SK-MEL-5 (cell line): ENCODE measurements around the gene PTPN4. TPM values are rescaled to one million over a fixed set of nuclear protein-coding genes. Genes with fewer than 3 reads are reported as not detected.
A peak's percentile ranks its signal among the peaks of the same experiment; 100 is the strongest.

Experiments used
- DNase-seq: peaks from one replicate; pipeline ENCODE4 v3.0.0-alpha.2; 2016; ENCODE audit warnings: low read depth, low spot score
- in situ Hi-C: cut with HindIII; loops from 2 replicates; pipeline ENCODE4 v1.10.0; 2016; ENCODE audit warnings: low sequenced_read_pairs, high pct_unique_total_duplicates, low pct_unique_long_range_greater_than_20kb
- total RNA-seq: library from RNA; depleted of rRNA; stranded (reverse); fragments of >200 nt; shearing (Covaris generic); gene quantifications from 2 replicates; pipeline ENCODE4 v1.2.3, GENCODE V29; 2014

Gene PTPN4
- total RNA-seq, 1 experiment from 2014 or later = 15.7 TPM

DNA sequence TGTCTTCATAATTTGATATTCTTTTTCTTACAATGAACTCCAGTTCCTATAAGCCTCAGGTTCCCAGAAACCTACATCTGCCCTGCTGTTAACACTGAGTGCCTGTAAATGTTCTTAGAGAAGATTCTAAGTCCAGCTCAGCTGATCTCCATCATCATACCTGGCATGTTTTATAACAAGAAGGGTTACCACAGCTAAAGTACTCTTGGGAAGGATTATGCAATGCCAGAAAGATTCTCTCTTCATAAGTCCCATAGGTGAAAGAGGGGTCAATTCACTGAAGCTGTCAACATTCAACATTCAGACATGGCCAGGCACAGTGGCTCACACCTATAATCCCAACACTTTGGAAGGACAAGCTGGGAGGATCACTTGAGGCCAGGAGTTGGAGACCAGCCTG is 31.3 kb upstream of the PTPN4 start:
- in situ Hi-C loops = no loop called here
- DNase-seq = no peak

- DNase-seq = no peak
- in situ Hi-C loops = no loop called here
Measured at GRCh38 chr2:119730671-119731177, 29.0 kb upstream of the PTPN4 start.

- no peak for DNase-seq
- in situ Hi-C loops = no loop called here
Measured at GRCh38 chr2:119731983-119732382, 27.7 kb upstream of the PTPN4 start.

- in situ Hi-C loops = no loop called here
- DNase-seq = no peak
Measured at GRCh38 chr2:119732601-119733164, 27.0 kb upstream of the PTPN4 start.

DNA sequence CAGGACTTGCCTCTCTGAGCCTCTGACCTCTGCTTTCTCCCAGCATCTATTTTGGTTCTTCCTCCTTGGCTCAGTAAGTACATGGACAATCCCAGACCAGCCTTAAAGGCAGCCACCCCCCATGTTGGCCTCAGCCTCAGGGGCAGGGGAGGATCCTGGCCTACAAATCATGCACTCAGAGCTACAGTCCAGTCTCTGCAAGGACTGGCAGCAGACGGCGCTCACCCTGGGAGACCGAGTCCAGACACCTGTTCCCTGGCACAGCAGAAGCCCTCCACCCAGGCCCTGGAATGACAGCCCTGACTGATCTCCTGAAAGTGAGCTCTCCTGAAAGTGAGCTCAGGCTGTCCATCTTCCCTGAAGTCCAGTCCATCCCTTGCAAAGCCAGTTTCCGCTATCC is 25.7 kb upstream of the PTPN4 start:
- in situ Hi-C loops = no loop called here
- no peak for DNase-seq

DNA sequence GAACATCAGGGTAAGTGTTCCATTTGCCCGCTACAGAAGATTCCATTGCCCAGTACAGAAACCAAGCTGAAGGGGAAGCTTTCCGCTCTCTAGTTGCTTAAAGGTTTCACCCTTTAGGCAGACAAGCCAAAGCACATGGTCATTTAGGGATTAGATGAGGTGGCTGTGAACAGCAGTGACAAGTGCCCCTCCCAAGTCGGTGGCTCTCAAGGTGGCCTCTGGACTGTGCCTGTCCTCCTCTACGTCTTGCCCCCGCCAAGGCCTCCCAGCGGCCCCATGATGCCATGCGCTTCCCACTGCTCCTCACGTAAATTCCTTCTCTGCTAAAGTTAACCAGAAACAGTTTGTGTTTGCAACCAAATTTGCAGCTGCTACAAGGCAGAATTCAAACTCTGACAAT is 24.2 kb upstream of the PTPN4 start:
- DNase-seq = no peak
- in situ Hi-C loops = no loop called here

DNA sequence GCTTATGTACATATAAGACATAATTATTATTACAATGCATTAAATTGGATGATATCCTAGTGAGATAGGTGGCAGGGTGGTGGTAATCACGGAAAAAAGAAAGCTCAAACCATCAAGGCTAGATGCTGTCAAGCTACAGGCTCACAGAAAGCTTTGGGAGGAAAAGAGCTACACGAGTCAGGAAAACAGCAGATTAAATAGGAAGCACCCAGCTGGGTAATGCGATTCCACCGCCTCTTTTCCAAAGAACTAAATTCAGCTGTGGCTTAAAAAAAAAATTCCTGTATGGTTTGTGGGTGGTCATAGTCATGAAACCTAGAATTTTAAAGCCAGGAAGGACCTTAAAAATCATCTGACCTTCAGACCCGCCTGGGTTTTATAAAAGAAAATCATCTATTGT is 23.7 kb upstream of the PTPN4 start:
- in situ Hi-C loops = no loop called here
- DNase-seq = no peak

DNA sequence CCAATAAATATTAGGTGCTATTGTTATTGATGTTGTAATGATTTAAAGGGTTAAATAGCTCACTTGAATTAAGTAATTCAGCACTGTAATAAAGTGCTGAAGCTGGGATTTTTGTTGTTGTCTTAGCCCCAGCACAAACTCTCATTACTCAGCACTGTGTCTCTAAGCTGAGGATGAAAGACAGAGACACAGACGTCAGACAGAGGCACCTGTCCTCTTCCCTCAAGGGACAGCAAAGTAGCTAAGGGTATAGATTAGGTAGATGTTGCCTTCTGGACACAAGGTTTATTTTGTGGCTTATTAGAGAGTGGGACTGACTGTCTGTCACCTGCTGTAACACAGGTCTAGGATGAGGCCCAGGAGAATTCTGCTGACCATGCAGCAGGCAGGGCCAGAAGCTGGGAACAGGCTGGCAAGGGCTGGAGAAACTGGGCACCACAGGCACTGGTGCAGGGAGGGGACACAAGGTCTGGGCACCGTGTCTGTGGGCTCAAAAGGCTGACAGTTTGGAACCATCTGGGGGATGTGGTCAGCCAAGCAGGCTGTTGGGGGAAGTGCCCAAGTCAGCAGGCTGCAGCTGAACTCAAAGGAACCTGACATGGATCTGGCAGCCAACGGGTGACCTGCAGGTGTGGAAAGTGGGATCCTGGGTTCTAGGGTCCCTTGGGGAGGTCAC is 20.0 kb upstream of the PTPN4 start:
- DNase-seq = no peak
- in situ Hi-C loops = no loop called here

DNA sequence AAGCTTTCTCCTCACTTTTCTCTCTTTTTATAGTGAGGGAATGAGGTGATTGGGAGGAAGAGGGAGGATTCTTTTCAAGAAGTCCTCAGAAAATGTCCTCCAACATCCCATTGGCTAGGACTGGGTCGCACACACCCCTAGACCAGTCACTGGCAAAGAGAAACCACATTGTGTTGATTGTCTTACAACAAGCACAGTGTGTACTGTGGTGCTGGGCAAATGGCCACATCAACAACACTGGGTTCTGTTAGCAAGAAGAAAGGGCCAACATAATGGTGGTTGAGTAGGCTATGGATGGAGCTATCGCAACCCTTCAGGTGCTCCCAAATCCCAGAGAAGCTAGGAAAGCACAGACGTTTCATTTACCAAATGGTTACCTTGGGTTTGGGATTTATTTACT is 18.7 kb upstream of the PTPN4 start:
- in situ Hi-C loops = no loop called here
- DNase-seq = no peak

GRCh38 chr2:119741868-119742267 is 17.9 kb upstream of the PTPN4 start:
- in situ Hi-C loops = no loop called here
- DNase-seq = no peak

GRCh38 chr2:119744335-119744939 is 15.3 kb upstream of the PTPN4 start:
- in situ Hi-C loops = no loop called here
- no peak for DNase-seq

GRCh38 chr2:119745566-119745965 is 14.2 kb upstream of the PTPN4 start:
- in situ Hi-C loops = no loop called here
- no peak for DNase-seq

DNA sequence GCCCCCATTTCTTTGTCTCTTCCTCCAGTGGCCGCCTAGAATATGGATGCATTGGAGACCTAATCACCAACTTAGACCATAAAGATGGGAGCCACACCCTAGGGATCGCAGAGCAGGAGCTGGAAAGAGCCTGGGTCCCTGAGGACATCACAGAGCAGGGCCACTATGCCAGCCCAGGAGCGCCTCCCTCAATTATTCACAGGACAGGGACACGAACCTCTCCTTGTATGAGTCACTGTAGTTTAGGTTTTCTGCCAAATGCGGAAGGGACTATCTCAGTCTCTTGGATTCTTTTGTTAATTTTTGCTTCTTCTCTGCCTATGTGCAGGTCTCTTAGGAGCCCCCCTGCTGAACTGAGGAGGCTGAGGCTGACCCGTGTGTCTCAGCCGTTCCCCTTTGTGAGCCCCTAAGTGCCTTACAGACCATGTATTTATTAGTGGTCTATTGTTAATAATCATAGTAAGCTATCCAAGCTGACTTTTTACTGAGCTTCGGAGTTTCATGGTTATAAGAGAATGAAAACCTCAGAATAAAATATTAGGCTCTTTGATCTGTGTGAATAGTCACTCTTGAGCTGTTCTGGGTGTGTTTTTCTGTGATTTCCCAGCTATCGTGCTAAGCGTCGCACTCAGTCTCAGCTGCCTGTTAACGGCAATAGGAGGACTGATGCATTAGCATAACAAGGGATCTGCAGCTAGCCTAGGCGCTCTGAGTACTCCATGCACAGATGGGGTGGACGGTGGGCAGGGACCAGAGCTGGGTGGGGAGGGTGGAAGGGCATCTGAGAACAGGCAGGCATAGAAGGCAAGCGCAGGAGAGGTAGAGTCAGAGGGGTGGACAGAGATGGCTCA is 12.7 kb upstream of the PTPN4 start:
- DNase-seq = no peak
- in situ Hi-C loops = no loop called here

DNA sequence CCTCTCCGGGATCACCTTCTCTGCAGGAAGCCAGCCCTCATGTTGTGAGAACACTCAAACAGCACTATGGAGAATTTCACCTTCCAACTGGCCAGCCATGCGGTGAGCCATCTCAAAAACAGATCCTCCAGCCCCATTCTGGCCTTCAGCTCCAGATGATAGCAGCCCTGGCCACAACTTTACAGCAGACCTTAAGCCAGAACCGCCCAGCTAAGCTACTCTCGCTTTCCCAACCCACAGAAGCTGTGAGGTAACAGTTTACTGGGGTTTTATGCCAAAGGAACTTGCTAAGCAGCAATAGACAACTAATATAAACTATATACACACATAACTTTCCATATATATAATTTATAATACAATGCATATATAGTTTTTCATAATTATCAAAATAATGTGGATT is 11.6 kb upstream of the PTPN4 start:
- DNase-seq = no peak
- in situ Hi-C loops = no loop called here

- DNase-seq = no peak
- in situ Hi-C loops = no loop called here
Measured at GRCh38 chr2:119749477-119750012, 10.2 kb upstream of the PTPN4 start.

DNA sequence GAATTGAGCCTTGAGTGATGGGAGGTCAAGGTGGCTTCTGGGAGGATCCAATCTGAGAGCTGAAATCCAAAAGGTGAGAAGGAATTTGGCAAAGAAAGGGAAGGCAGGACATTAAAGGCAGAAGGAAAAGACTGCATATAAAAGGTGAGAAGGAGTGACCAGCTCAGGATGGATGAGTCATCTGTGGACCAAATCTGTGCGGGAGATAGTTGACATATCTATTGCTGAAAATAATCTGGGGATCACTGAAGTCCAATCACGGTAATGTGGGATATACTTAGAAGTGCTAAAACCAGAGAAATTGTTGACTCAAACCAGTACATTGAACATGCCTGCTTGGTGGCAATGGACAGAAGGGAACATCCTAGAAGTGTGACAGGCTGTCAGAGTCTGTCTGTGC is 8.0 kb upstream of the PTPN4 start:
- DNase-seq = no peak
- in situ Hi-C loops = no loop called here

DNA sequence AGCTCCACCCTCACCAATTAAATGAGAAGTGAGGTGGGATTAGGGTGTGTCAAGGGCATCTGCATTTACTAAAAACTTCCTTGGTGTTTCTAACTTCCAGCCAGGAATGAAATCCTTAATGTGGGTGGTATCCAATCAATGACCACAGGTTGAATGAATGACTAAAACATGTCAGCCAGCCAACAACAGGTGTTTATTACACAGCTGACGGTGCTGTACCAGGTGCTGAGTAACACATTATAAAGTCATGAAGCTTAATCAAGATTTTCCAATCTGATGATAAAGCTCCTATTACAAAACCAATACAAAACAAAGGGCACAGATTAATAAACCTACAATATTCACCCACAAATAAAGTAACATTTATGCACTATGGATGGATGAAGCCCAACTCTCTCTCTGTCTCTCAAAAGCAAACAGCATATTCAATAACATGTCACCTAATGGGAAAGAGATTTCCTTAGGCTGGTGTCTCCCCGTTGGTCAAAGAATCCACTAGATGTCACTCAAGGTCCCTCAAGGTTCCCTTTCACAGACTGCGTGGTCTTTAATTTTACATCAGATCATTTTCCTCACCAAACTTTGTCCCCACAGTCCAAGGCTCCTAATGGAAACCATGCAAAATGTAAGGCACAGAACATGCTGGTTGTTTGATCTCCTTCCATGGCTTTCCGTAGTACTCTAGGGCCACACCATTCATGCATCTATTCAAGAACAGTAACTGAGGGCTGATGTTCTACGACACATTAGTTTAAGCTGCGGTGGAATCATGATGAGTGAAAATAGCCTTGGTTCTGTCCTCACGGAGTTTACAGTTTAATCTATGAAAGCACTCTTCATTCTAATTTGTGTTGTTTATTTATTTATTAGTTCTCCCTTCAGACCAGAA is 6.4 kb upstream of the PTPN4 start:
- in situ Hi-C loops = no loop called here
- DNase-seq = peak; percentile 71
